Gastrocnemius medialis (tissue), 4 donors: Measurements from ENCODE around the gene TMEM88. TPM values are rescaled to one million over a fixed set of nuclear protein-coding genes. Genes with fewer than 3 reads are reported as not detected.

Source experiments
- ATAC-seq, 2 donors: fragments of 150-250 bp; one replicate each; pipeline ENCODE4 v1.9.1; 2016
- DNase-seq, 2 donors: peaks; one replicate each; pipeline ENCODE4 v3.0.0-alpha.2; 2019
- H3K27ac ChIP-seq, 4 donors: fragments of 200-600 bp; sonication (generic); 1 replicate in 1 of 4; 2 replicates in 3 of 4; pipeline ENCODE4 v1.5.1; 2016 to 2018; ENCODE audit warnings: mild to moderate bottlenecking in 2 of 4, moderate library complexity in 1 of 4
- H3K27me3 ChIP-seq, 3 donors: fragments of 200-600 bp; sonication (generic) in 2 of 3; 1 replicate in 1 of 3; 2 replicates in 2 of 3; pipeline versions ENCODE4 v1.5.1 to v1.6.0; 2016 to 2019; ENCODE audit warnings: mild to moderate bottlenecking in 1 of 3, moderate library complexity in 1 of 3
- H3K36me3 ChIP-seq, 2 donors: fragments of 200-600 bp; sonication (generic) in 1 of 2; one replicate each; pipeline ENCODE4 v1.5.1; 2017 to 2018
- H3K4me1 ChIP-seq, 2 donors: fragments of 200-600 bp; sonication (generic) in 1 of 2; one replicate each; pipeline ENCODE4 v1.5.1; 2016 to 2017; ENCODE audit warnings: mild to moderate bottlenecking in 2 of 2
- H3K4me3 ChIP-seq, 4 donors: fragments of 200-600 bp; sonication (generic) in 3 of 4; 1 replicate in 1 of 4; 2 replicates in 3 of 4; pipeline ENCODE4 v1.5.1; 2016 to 2019; ENCODE audit warnings: mild to moderate bottlenecking in 2 of 4
- H3K9me3 ChIP-seq, 3 donors: fragments of 200-600 bp; sonication (generic) in 2 of 3; 1 replicate in 1 of 3; 2 replicates in 2 of 3; pipeline ENCODE4 v1.5.1; 2016 to 2019
- POLR2A ChIP-seq, 2 donors: fragments of 450-650 bp; IDR thresholded peaks; one replicate each; pipeline ENCODE4 v1.6.1; 2017; ENCODE audit warnings: antibody characterized with exemption in 2 of 2, mild to moderate bottlenecking in 2 of 2, moderate library complexity in 2 of 2
- in situ Hi-C, 4 donors: fragments of 200-750 bp; cut with MboI; loops; one replicate each; pipeline versions ENCODE4 v1.15.0 to v1.8.0; 2017; ENCODE audit warnings: low sequenced_read_pairs in 4 of 4
- intact Hi-C: fragments of 100-400 bp; cut with DNase I; formaldehyde crosslinking; loops from one replicate; pipeline ENCODE4 v1.15.1; 2023; ENCODE audit warnings: low total_unique reads
- total RNA-seq, 4 donors: library from RNA; depleted of rRNA; stranded (reverse); fragments of >200 nt; gene quantifications; one replicate each; pipeline versions ENCODE4 v1.1.0 to v1.2.3, GENCODE V29; 2016
- TF ChIP-seq, protein P1 (sequence below), 5 experiments: fragments of 450-650 bp in 3 of 5; fragments of 200-600 bp in 2 of 5; sonication (generic) in 2 of 5; IDR thresholded peaks in 4 of 5; conservative IDR thresholded peaks in 1 of 5; 1 replicate in 4 of 5; 2 replicates in 1 of 5; pipeline ENCODE4 v1.5.1; 2016 to 2019; ENCODE audit warnings: antibody characterized with exemption in 5 of 5, mild to moderate bottlenecking in 3 of 5, moderate library complexity in 3 of 5

Gene TMEM88
- total RNA-seq, 4 donors from 2014 or later = 18.8 to 56.8 (median 27.9) TPM

DNA sequence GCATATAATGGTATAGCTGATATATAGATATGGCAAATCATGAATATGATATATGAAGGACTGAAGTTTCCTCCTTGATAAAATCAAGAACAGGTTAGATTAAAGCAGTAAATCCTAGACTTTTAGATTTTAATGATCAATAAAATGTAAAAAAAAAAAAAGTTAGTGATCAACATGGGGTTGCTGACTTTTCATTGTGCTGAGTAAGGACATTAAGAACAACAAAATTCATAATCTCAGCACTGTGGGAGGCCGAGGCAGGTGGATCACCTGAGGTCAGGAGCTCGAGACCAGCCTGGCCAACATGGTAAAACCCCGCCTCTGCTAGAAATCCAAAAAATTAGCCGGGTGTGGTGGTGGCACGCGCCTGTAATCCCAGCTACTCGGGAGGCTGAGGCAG lies 23.4 kb downstream of the TMEM88 start:
- in situ Hi-C loops = loop anchor here in 1 of 4 donors (25.0 kb wide), 1 partner anchor 141 kb away; no protein-coding TSS in a partner anchor

DNA sequence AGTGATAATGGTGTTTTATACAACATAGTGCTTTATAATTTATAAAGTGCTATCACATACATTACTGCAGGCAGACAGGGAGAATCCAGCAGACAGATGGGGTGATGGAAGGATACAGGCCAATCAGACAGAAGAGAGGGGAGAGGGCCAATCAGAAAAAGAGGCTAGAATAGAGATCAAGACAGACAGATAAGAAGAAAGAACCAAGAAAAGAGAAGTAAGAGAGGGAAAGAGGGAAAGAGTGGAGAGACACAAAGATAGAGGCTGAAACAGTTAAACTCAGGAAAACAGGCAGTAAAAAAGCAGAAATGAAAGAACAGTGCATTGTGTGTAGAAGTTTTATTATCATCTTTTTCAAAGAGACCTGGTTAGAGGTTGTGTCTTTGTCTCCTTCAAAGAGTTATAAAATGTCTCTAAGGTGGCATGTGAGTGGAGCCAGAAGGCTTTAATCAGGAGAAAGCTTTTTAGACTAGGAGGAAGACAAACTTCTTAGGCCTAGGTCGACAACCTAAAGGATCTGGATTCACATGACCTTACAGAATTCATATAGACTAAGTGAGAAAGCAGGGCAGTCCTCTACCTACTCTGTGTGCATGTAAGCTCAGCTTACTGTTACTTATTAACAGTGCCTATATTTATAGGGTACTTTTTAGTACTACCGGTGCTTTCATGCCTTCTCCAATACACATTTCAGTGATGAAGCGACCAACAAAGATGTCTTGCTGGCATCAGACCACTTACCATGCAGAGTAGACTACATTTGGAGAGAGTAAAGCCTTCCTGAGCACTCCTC lies 25.4 kb downstream of the TMEM88 start:
- no peaks in the 10 kb centered on the region for H3K36me3 ChIP-seq
- in situ Hi-C loops = loop anchor here in 1 of 4 donors (25.0 kb wide), 1 partner anchor 143 kb away; no protein-coding TSS in a partner anchor

More for the DNA sequence above, 23.4 kb downstream of the TMEM88 start:
- H3K4me1 ChIP-seq = no peaks in the 10 kb centered on the region
- no peaks in the 10 kb centered on the region for H3K36me3 ChIP-seq
- intact Hi-C loops = no loop called here
- H3K4me3 ChIP-seq = no peak overlapping the region
- no peaks in the 10 kb centered on the region for H3K9me3 ChIP-seq
- peaks cover 7 to 24% (median 17%) of the 10 kb centered on the region in 3 donors for H3K27me3 ChIP-seq
- no peak for DNase-seq
- TF ChIP-seq POLR2A (IDR thresholded peaks at IDR 0.05) = no peak
- TF ChIP-seq, protein P1, sequence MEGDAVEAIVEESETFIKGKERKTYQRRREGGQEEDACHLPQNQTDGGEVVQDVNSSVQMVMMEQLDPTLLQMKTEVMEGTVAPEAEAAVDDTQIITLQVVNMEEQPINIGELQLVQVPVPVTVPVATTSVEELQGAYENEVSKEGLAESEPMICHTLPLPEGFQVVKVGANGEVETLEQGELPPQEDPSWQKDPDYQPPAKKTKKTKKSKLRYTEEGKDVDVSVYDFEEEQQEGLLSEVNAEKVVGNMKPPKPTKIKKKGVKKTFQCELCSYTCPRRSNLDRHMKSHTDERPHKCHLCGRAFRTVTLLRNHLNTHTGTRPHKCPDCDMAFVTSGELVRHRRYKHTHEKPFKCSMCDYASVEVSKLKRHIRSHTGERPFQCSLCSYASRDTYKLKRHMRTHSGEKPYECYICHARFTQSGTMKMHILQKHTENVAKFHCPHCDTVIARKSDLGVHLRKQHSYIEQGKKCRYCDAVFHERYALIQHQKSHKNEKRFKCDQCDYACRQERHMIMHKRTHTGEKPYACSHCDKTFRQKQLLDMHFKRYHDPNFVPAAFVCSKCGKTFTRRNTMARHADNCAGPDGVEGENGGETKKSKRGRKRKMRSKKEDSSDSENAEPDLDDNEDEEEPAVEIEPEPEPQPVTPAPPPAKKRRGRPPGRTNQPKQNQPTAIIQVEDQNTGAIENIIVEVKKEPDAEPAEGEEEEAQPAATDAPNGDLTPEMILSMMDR (IDR thresholded peaks at IDR 0.05 in 4 of 5, conservative IDR thresholded peaks at IDR 0.05 in 1 of 5) = no peak
- H3K27ac ChIP-seq = no peak overlapping the region
- no peak for ATAC-seq

DNA sequence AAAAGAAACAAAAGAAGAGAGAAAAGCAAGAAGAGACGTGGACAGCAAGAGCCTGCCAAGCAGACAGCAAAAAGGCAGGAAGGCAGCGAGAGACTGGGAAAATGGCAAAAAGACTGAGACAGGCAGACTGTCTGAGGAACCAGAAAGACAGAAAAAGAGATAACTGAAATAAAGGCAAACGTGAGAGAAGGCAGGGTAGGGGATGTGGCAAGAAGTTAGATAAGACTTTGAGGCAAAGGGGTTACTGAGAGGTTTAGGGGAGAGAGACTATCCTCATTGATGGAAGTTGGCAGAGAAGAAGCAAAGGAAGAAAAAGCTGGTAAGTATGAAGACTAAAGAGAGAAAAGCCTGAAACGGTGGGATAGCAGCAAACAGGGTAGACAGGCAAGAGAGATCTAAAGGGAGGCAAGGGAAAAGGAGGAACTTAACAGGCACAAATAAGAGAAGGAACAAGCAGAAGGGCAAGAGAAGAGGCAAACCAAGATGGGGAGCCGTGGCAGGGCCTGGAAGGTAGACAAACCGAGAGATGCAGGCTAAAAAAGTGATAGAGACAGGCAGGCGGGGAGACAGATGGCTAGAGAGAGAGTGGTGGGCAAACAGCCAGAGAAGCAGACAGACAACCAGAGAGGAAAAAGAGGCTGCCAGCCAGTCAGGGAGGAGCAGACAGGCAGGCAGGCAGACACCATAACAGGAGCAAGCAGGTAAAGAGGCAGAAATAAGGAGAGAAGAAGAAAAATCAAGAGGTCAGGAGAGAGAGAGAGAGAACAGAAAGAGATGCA lies 26.6 kb downstream of the TMEM88 start:
- Histone ChIP-seq H3K36me3 (no peaks in the 10 kb centered on the region), H3K27me3 (peaks cover 22 to 42% (median 39%) of the 10 kb centered on the region in 3 donors), H3K4me1 (peaks cover 8 to 11% of the 10 kb centered on the region in 2 donors), H3K4me3 (no peak overlapping the region), H3K9me3 (no peaks in the 10 kb centered on the region), H3K27ac (no peak overlapping the region)
- in situ Hi-C loops (loop anchor here in 1 of 4 donors (25.0 kb wide), 1 partner anchor 144 kb away; no protein-coding TSS in a partner anchor), intact Hi-C loops (loop anchor here (10.0 kb wide), 1 partner anchor 173 kb away; no protein-coding TSS in a partner anchor)
- DNase-seq = no peak
- ATAC-seq = no peak
- TF ChIP-seq, protein P1 (IDR thresholded peaks at IDR 0.05 in 4 of 5, conservative IDR thresholded peaks at IDR 0.05 in 1 of 5) = no peak
- TF ChIP-seq POLR2A (IDR thresholded peaks at IDR 0.05) = no peak

More for the DNA sequence above, 25.4 kb downstream of the TMEM88 start:
- Histone ChIP-seq H3K27me3 (peaks cover 12 to 30% (median 27%) of the 10 kb centered on the region in 3 donors), H3K4me3 (no peak overlapping the region), H3K4me1 (no peaks in the 10 kb centered on the region), H3K27ac (no peak overlapping the region), H3K9me3 (no peaks in the 10 kb centered on the region)
- intact Hi-C loops = loop anchor here (10.0 kb wide), 1 partner anchor 175 kb away; no protein-coding TSS in a partner anchor
- TF ChIP-seq POLR2A (IDR thresholded peaks at IDR 0.05) = no peak
- TF ChIP-seq, protein P1 (IDR thresholded peaks at IDR 0.05 in 4 of 5, conservative IDR thresholded peaks at IDR 0.05 in 1 of 5) = no peak
- no peak for DNase-seq
- ATAC-seq = no peak

DNA sequence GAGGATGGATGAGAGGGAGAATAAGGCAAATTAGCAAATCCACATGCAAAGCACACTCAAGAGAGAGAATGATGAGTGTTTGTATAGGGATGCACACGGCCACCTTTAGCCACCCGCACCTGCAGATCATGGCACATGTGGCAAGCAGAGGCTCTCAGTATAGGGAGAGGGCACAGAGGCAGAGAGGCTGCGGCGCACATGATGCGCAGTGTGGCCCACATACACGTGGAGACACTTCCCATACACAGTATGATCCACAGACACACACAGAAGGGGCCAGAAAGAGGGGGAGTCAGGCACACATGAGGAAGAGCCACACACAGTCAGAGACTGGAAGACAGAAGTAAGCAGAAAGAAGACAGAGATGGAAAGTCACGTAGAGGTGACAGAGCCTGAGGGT lies 27.2 kb downstream of the TMEM88 start:
- ATAC-seq (no peak), DNase-seq (no peak)
- intact Hi-C loops (loop anchor here (10.0 kb wide), 1 partner anchor 173 kb away; no protein-coding TSS in a partner anchor), in situ Hi-C loops (loop anchor here in 1 of 4 donors (25.0 kb wide), 1 partner anchor 145 kb away; no protein-coding TSS in a partner anchor)
- Histone ChIP-seq H3K27ac (no peak overlapping the region), H3K36me3 (no peaks in the 10 kb centered on the region), H3K9me3 (no peaks in the 10 kb centered on the region), H3K4me1 (peaks cover 14 to 17% of the 10 kb centered on the region in 2 donors), H3K4me3 (no peak overlapping the region), H3K27me3 (peaks cover 28 to 47% (median 41%) of the 10 kb centered on the region in 3 donors)
- TF ChIP-seq POLR2A (IDR thresholded peaks at IDR 0.05) = no peak
- TF ChIP-seq, protein P1 (IDR thresholded peaks at IDR 0.05 in 4 of 5, conservative IDR thresholded peaks at IDR 0.05 in 1 of 5) = no peak
